Peyer's patch (tissue), 4 donors: ENCODE measurements around the gene OXNAD1.

Experiments
- CTCF ChIP-seq, 6 experiments: fragments of 450-650 bp in 4 of 6; fragments of 200-600 bp in 2 of 6; sonication (generic) in 1 of 6; IDR thresholded peaks; one replicate each; pipeline ENCODE4 v1.5.1; 2017 to 2019; ENCODE audit warnings: antibody characterized with exemption in 6 of 6, mild to moderate bottlenecking in 3 of 6, moderate library complexity in 1 of 6
- POLR2A ChIP-seq, 2 donors: fragments of 450-650 bp; IDR thresholded peaks; one replicate each; pipeline ENCODE4 v1.5.1; 2017; ENCODE audit warnings: antibody characterized with exemption in 2 of 2, mild to moderate bottlenecking in 2 of 2, moderate library complexity in 2 of 2

GRCh38 chr3:16316847-16317560, 52.0 kb downstream of the OXNAD1 start:
- TF ChIP-seq POLR2A (IDR thresholded peaks at IDR 0.05) (no peak), CTCF (IDR thresholded peaks at IDR 0.05) (no peak)
